Anterior cingulate cortex (tissue), 58 donors: ENCODE data around the gene DPH5.
"Not testable (repeated sequence)": the region's sequence is repeated elsewhere in the genome, so short reads cannot be mapped to it uniquely, and the experiment has no call there.

Experiments
- DNase-seq, 58 donors: peaks; one replicate each; lab custom pipeline; 2025; lab: John Stamatoyannopoulos, UW

Gene DPH5

GRCh38 chr1:100948721-100949405 lies 76.7 kb downstream of the DPH5 start:
- not testable (repeated sequence) for DNase-seq

- not testable (repeated sequence) for DNase-seq
Observed at GRCh38 chr1:100947816-100948215, 77.8 kb downstream of the DPH5 start.

- DNase-seq, result not testable (repeated sequence)
Observed at GRCh38 chr1:100946064-100946463, 79.5 kb downstream of the DPH5 start.

GRCh38 chr1:100943533-100943932 lies 82.1 kb downstream of the DPH5 start:
- no peak for DNase-seq

GRCh38 chr1:100942304-100943046 lies 83.1 kb downstream of the DPH5 start:
- DNase-seq, result no peak

GRCh38 chr1:100941580-100942216 lies 83.9 kb downstream of the DPH5 start:
- no peak for DNase-seq

GRCh38 chr1:100941098-100941527 lies 84.5 kb downstream of the DPH5 start:
- no peak for DNase-seq
